ENCODE results near the gene ACKR1.

Gene ACKR1

GRCh38 chr1:159229896-159230295, 25.2 kb downstream of the ACKR1 start:
- Histone ChIP-seq H3K27ac (ENCODE audit: low read length) (no peak overlapping the region), H3K27me3 (ENCODE audit: control insufficient read depth, insufficient read depth, low read length) (no peaks in the 10 kb centered on the region), H3K4me1 (ENCODE audit: control insufficient read depth, low read depth, low read length) (peaks cover 3% of the 10 kb centered on the region), H3K36me3 (ENCODE audit: control insufficient read depth, low read depth, low read length) (no peaks in the 10 kb centered on the region), H3K4me3 (ENCODE audit: low read length) (no peak overlapping the region), H3K9me3 (ENCODE audit: control insufficient read depth, low read depth, low read length) (no peaks in the 10 kb centered on the region), H3K9ac (ENCODE audit: low read length) (no peak overlapping the region)

- H3K9me3 ChIP-seq (ENCODE audit: control insufficient read depth, low read depth, low read length), result no peaks in the 10 kb centered on the region
- no peaks in the 10 kb centered on the region for H3K4me1 ChIP-seq (ENCODE audit: control insufficient read depth, low read depth, low read length)
- no peak overlapping the region for H3K4me3 ChIP-seq (ENCODE audit: low read length)
- H3K9ac ChIP-seq (ENCODE audit: low read length), result no peak overlapping the region
- H3K27ac ChIP-seq (ENCODE audit: low read length), result no peak overlapping the region
- H3K27me3 ChIP-seq (ENCODE audit: control insufficient read depth, insufficient read depth, low read length), result no peaks in the 10 kb centered on the region
- no peaks in the 10 kb centered on the region for H3K36me3 ChIP-seq (ENCODE audit: control insufficient read depth, low read depth, low read length)
Measured at GRCh38 chr1:159239551-159240220, 35.0 kb downstream of the ACKR1 start.

GRCh38 chr1:159247266-159247665, 42.6 kb downstream of the ACKR1 start:
- H3K27me3 ChIP-seq (ENCODE audit: control insufficient read depth, insufficient read depth, low read length), result no peaks in the 10 kb centered on the region
- H3K4me3 ChIP-seq (ENCODE audit: low read length), result no peak overlapping the region
- no peak overlapping the region for H3K27ac ChIP-seq (ENCODE audit: low read length)
- no peaks in the 10 kb centered on the region for H3K9me3 ChIP-seq (ENCODE audit: control insufficient read depth, low read depth, low read length)
- H3K4me1 ChIP-seq (ENCODE audit: control insufficient read depth, low read depth, low read length), result no peaks in the 10 kb centered on the region
- H3K9ac ChIP-seq (ENCODE audit: low read length), result no peak overlapping the region
- no peaks in the 10 kb centered on the region for H3K36me3 ChIP-seq (ENCODE audit: control insufficient read depth, low read depth, low read length)

GRCh38 chr1:159248311-159248710, 43.6 kb downstream of the ACKR1 start:
- H3K36me3 ChIP-seq (ENCODE audit: control insufficient read depth, low read depth, low read length), result no peaks in the 10 kb centered on the region

DNA sequence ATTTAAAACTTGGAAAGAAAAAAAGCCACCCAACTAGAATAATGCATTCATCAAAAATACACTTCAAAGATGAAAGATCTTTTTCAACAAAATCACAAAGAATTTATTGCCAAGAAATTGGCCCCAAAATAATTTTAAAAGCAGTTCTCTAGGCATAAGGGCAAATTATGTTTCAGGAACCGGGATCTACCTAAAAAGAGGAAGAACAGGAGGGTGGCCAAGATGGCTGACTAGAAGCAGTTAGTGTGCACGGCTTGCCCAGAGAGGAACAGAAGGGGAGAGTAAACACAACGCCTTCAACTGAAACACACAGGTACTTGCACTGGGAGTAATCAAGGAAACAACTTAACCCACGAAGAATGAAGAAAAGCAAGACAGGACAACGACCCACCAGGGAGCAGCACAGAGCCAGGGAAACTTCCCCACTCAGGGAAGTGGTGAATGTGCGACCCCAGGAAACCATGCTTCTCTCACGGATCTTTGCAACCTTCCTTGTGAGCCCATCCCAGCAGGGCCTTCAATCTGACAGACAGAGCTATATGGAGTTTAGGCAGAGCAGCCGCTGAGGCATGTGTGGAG, 46.1 kb downstream of the ACKR1 start:
- Histone ChIP-seq H3K36me3 (ENCODE audit: control insufficient read depth, low read depth, low read length) (no peaks in the 10 kb centered on the region), H3K4me3 (ENCODE audit: low read length) (no peak overlapping the region), H3K27me3 (ENCODE audit: control insufficient read depth, insufficient read depth, low read length) (no peaks in the 10 kb centered on the region), H3K27ac (ENCODE audit: low read length) (no peak overlapping the region), H3K4me1 (ENCODE audit: control insufficient read depth, low read depth, low read length) (no peaks in the 10 kb centered on the region), H3K9me3 (ENCODE audit: control insufficient read depth, low read depth, low read length) (no peaks in the 10 kb centered on the region), H3K9ac (ENCODE audit: low read length) (no peak overlapping the region)

More at GRCh38 chr1:159248311-159248710, 43.6 kb downstream of the ACKR1 start:
- no peak overlapping the region for H3K27ac ChIP-seq (ENCODE audit: low read length)
- H3K9ac ChIP-seq (ENCODE audit: low read length), result no peak overlapping the region
- no peak overlapping the region for H3K4me3 ChIP-seq (ENCODE audit: low read length)
- H3K9me3 ChIP-seq (ENCODE audit: control insufficient read depth, low read depth, low read length), result no peaks in the 10 kb centered on the region
- H3K4me1 ChIP-seq (ENCODE audit: control insufficient read depth, low read depth, low read length), result no peaks in the 10 kb centered on the region
- H3K27me3 ChIP-seq (ENCODE audit: control insufficient read depth, insufficient read depth, low read length), result no peaks in the 10 kb centered on the region
